Peyer's patch (tissue), 4 donors: Measurements from ENCODE around the gene SORL1. TPM values are rescaled to one million over a fixed set of nuclear protein-coding genes. Genes with fewer than 3 reads are reported as not detected.

Experiments used
- DNase-seq, 3 donors: peaks; one replicate each; pipeline ENCODE4 v3.0.0-alpha.2; 2017 to 2019
- H3K27ac ChIP-seq, 4 donors: fragments of 200-600 bp; sonication (generic); one replicate each; pipeline ENCODE4 v1.5.1; 2016 to 2019
- H3K27me3 ChIP-seq, 2 donors: fragments of 200-600 bp; sonication (generic); one replicate each; pipeline ENCODE4 v1.5.1; 2019
- H3K36me3 ChIP-seq, 3 donors: fragments of 200-600 bp; sonication (generic); one replicate each; pipeline ENCODE4 v1.5.1; 2016 to 2019
- H3K4me1 ChIP-seq, 4 donors: fragments of 200-600 bp; sonication (generic); one replicate each; pipeline ENCODE4 v1.5.1; 2016 to 2019
- H3K4me3 ChIP-seq, 4 donors: fragments of 200-600 bp; sonication (generic); 1 replicate in 3 of 4; 2 replicates in 1 of 4; pipeline ENCODE4 v1.5.1; 2016 to 2019; ENCODE audit warnings: mild to moderate bottlenecking in 1 of 4
- H3K9me3 ChIP-seq, 4 donors: fragments of 200-600 bp; sonication (generic); one replicate each; pipeline ENCODE4 v1.5.1; 2016 to 2019; ENCODE audit warnings: mild to moderate bottlenecking in 1 of 4
- CTCF ChIP-seq, 6 experiments: fragments of 450-650 bp in 4 of 6; fragments of 200-600 bp in 2 of 6; sonication (generic) in 1 of 6; IDR thresholded peaks; one replicate each; pipeline ENCODE4 v1.5.1; 2017 to 2019; ENCODE audit warnings: antibody characterized with exemption in 6 of 6, mild to moderate bottlenecking in 3 of 6, moderate library complexity in 1 of 6
- POLR2A ChIP-seq, 2 donors: fragments of 450-650 bp; IDR thresholded peaks; one replicate each; pipeline ENCODE4 v1.5.1; 2017; ENCODE audit warnings: antibody characterized with exemption in 2 of 2, mild to moderate bottlenecking in 2 of 2, moderate library complexity in 2 of 2
- total RNA-seq, 4 donors: library from RNA; depleted of rRNA; stranded (reverse); fragments of >200 nt; gene quantifications; one replicate each; pipeline ENCODE4 v1.1.0, GENCODE V29; 2016

SORL1 gene
- total RNA-seq, 4 donors from 2014 or later: 52.0 to 282 (median 191) TPM

- H3K4me1 ChIP-seq: peaks cover 0 to 11% (median 0%) of the 10 kb centered on the region in 4 donors
- DNase-seq: no peak
- peak overlapping the region; percentile 65 to 91 (median 74) for H3K27ac ChIP-seq
- TF ChIP-seq CTCF (IDR thresholded peaks at IDR 0.05): no peak
- no peak for TF ChIP-seq POLR2A (IDR thresholded peaks at IDR 0.05)
- no peaks in the 10 kb centered on the region for H3K9me3 ChIP-seq
- no peaks in the 10 kb centered on the region for H3K27me3 ChIP-seq
- peak overlapping the region in 3 of 4 donors; percentile 30 to 61 (median 56) for H3K4me3 ChIP-seq
- no peaks in the 10 kb centered on the region for H3K36me3 ChIP-seq
Measured at GRCh38 chr11:121656328-121657090, 204.4 kb downstream of the SORL1 start.

- H3K36me3 ChIP-seq: no peaks in the 10 kb centered on the region
- no peaks in the 10 kb centered on the region for H3K9me3 ChIP-seq
- H3K27ac ChIP-seq: peak overlapping the region in 2 of 4 donors; percentile 80 to 91
Measured at GRCh38 chr11:121657146-121657545, 205.0 kb downstream of the SORL1 start.

GRCh38 chr11:121659811-121660210 lies 207.7 kb downstream of the SORL1 start:
- no peak overlapping the region for H3K27ac ChIP-seq
- peaks cover 0 to 8% (median 0%) of the 10 kb centered on the region in 4 donors for H3K4me1 ChIP-seq
- TF ChIP-seq CTCF (IDR thresholded peaks at IDR 0.05) (no peak), POLR2A (IDR thresholded peaks at IDR 0.05) (no peak)
- H3K4me3 ChIP-seq: no peak overlapping the region
- no peaks in the 10 kb centered on the region for H3K9me3 ChIP-seq
- no peak for DNase-seq
- no peaks in the 10 kb centered on the region for H3K36me3 ChIP-seq
- no peaks in the 10 kb centered on the region for H3K27me3 ChIP-seq

More at GRCh38 chr11:121657146-121657545, 205.0 kb downstream of the SORL1 start:
- no peak for DNase-seq
- TF ChIP-seq POLR2A (IDR thresholded peaks at IDR 0.05) (no peak), CTCF (IDR thresholded peaks at IDR 0.05) (no peak)
- no peak overlapping the region for H3K4me3 ChIP-seq
- H3K4me1 ChIP-seq: peaks cover 0 to 11% (median 0%) of the 10 kb centered on the region in 4 donors
- no peaks in the 10 kb centered on the region for H3K27me3 ChIP-seq

GRCh38 chr11:121661880-121662486 lies 209.9 kb downstream of the SORL1 start:
- H3K9me3 ChIP-seq: no peaks in the 10 kb centered on the region
- TF ChIP-seq POLR2A (IDR thresholded peaks at IDR 0.05) (no peak), CTCF (IDR thresholded peaks at IDR 0.05) (no peak)
- H3K27me3 ChIP-seq: no peaks in the 10 kb centered on the region
- no peak for DNase-seq
- H3K4me3 ChIP-seq: no peak overlapping the region
- H3K27ac ChIP-seq: no peak overlapping the region
- no peaks in the 10 kb centered on the region for H3K36me3 ChIP-seq
- no peaks in the 10 kb centered on the region for H3K4me1 ChIP-seq

GRCh38 chr11:121664144-121664543 lies 212.0 kb downstream of the SORL1 start:
- Histone ChIP-seq H3K9me3 (no peaks in the 10 kb centered on the region), H3K27ac (no peak overlapping the region), H3K36me3 (no peaks in the 10 kb centered on the region), H3K27me3 (no peaks in the 10 kb centered on the region), H3K4me1 (no peaks in the 10 kb centered on the region), H3K4me3 (no peak overlapping the region)
- DNase-seq: no peak
- TF ChIP-seq CTCF (IDR thresholded peaks at IDR 0.05) (no peak), POLR2A (IDR thresholded peaks at IDR 0.05) (no peak)
